ENCODE data around the gene CCDC6. TPM values are rescaled to one million over a fixed set of nuclear protein-coding genes. Genes with fewer than 3 reads are reported as not detected.

Gene CCDC6
- total and polyA plus RNA-seq, 7 donors = 12.6 to 97.5 (median 59.2) TPM

- H3K36me3 ChIP-seq = no peaks in the 10 kb centered on the region
- TF ChIP-seq POLR2AphosphoS5 (IDR thresholded peaks at IDR 0.05) = no peak
- no peaks in the 10 kb centered on the region for H3K9me3 ChIP-seq
- peak overlapping the region; percentile 67 to 96 (median 88) for H3K4me3 ChIP-seq
- DNase-seq = no peak
- intact Hi-C loops (cut with DNase I) = loop anchor here (1.0 to 10.0 kb wide), 7 partner anchors 33 to 669 kb away; no protein-coding TSS in a partner anchor
- H3K27me3 ChIP-seq = no peaks in the 10 kb centered on the region
- H3K27ac ChIP-seq = peak overlapping the region; percentile 93
- H3K4me1 ChIP-seq = peaks cover 0 to 67% (median 49%) of the 10 kb centered on the region in 4 donors
- 0 to 1% methylated on average over 56 of the region's 56 CpGs for WGBS, 2 donors
Measured at GRCh38 chr10:59905731-59906416, 482 bp downstream of the CCDC6 start.

GRCh38 chr10:59905066-59905730, 1.2 kb downstream of the CCDC6 start:
- intact Hi-C loops (cut with DNase I) = loop anchor here (5.0 to 10.0 kb wide), 4 partner anchors 100 to 668 kb away; no protein-coding TSS in a partner anchor

GRCh38 chr10:59904426-59905065, 1.8 kb downstream of the CCDC6 start:
- Histone ChIP-seq H3K36me3 (no peaks in the 10 kb centered on the region), H3K4me1 (peaks cover 0 to 78% (median 62%) of the 10 kb centered on the region in 4 donors), H3K27me3 (no peaks in the 10 kb centered on the region), H3K9me3 (no peaks in the 10 kb centered on the region), H3K4me3 (peak overlapping the region; percentile 67 to 96 (median 88)), H3K27ac (peak overlapping the region; percentile 93)
- TF ChIP-seq POLR2AphosphoS5 (IDR thresholded peaks at IDR 0.05) (no peak), EP300 (IDR thresholded peaks at IDR 0.05) (no peak), POLR2A (IDR thresholded peaks at IDR 0.05) (no peak), CTCF (IDR thresholded peaks at IDR 0.05) (no peak)
- no peak for DNase-seq
- 60% methylated on average over 7 of the region's 7 CpGs for WGBS, 2 donors
- intact Hi-C loops (cut with DNase I) = loop anchor here (5.0 to 10.0 kb wide), 4 partner anchors 100 to 667 kb away; no protein-coding TSS in a partner anchor

More at GRCh38 chr10:59905066-59905730, 1.2 kb downstream of the CCDC6 start:
- no peaks in the 10 kb centered on the region for H3K36me3 ChIP-seq
- TF ChIP-seq POLR2AphosphoS5 (IDR thresholded peaks at IDR 0.05) = peak in 1 of 4 donors; percentile 60
- TF ChIP-seq POLR2A (IDR thresholded peaks at IDR 0.05) = peak in 1 of 2 donors; percentile 29
- peak in 1 of 4 donors; percentile 24 for TF ChIP-seq EP300 (IDR thresholded peaks at IDR 0.05)
- no peak for TF ChIP-seq CTCF (IDR thresholded peaks at IDR 0.05)
- H3K27ac ChIP-seq = peak overlapping the region; percentile 93
- H3K4me3 ChIP-seq = peak overlapping the region; percentile 67 to 96 (median 88)
- no peaks in the 10 kb centered on the region for H3K27me3 ChIP-seq
- 1 to 2% methylated on average over 23 of the region's 23 CpGs for WGBS, 2 donors
- DNase-seq = peak; percentile 73
- H3K9me3 ChIP-seq = no peaks in the 10 kb centered on the region
- peaks cover 0 to 73% (median 56%) of the 10 kb centered on the region in 4 donors for H3K4me1 ChIP-seq

- 56 to 64% methylated on average over 6 of the region's 6 CpGs for WGBS, 2 donors
- Histone ChIP-seq H3K4me3 (peak overlapping the region in 3 of 4 donors; percentile 67 to 96 (median 79)), H3K27me3 (no peaks in the 10 kb centered on the region), H3K27ac (peak overlapping the region; percentile 93), H3K4me1 (peaks cover 0 to 80% (median 62%) of the 10 kb centered on the region in 4 donors), H3K36me3 (no peaks in the 10 kb centered on the region), H3K9me3 (no peaks in the 10 kb centered on the region)
- no peak for DNase-seq
- intact Hi-C loops (cut with DNase I) = loop anchor here (10.0 kb wide), 2 partner anchors 99 to 241 kb away; no protein-coding TSS in a partner anchor
- TF ChIP-seq EP300 (IDR thresholded peaks at IDR 0.05) (no peak), CTCF (IDR thresholded peaks at IDR 0.05) (no peak), POLR2A (IDR thresholded peaks at IDR 0.05) (no peak), POLR2AphosphoS5 (IDR thresholded peaks at IDR 0.05) (no peak)
Measured at GRCh38 chr10:59903871-59904270, 2.5 kb downstream of the CCDC6 start.

Measured in sigmoid colon (tissue), 7 donors.